ENCODE data around the gene HSP90AA1. TPM values are rescaled to one million over a fixed set of nuclear protein-coding genes. Genes with fewer than 3 reads are reported as not detected.

HSP90AA1 gene
- total RNA-seq, 3 donors from 2014 or later = 467 to 860 (median 474) TPM

DNA sequence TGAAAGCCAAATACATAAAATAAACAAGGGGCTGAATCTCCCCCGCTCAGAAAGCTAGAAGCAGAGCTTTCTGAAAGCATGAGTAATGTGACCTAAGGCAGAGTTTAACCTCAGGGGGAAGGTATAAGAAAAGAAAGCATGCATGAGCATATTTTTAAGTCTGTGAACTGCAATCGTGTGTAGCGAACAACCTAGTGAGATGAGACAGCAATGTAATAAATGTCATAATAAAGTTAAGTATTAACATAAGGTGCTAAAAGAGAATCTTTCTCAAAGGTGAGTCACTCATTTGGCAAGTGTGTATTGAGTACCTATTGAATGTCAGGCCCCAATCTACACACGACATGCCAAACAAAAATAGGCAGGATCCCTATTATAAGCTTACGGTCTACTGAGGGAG, 38.7 kb upstream of the HSP90AA1 start:
- intact Hi-C loops (cut with DNase I; ENCODE audit: low total_unique reads) = no loop called here
- Histone ChIP-seq H3K27me3 (no peaks in the 10 kb centered on the region), H3K9me3 (no peaks in the 10 kb centered on the region), H3K27ac (peak overlapping the region in 1 of 2 donors; percentile 33), H3K4me1 (no peaks in the 10 kb centered on the region), H3K4me3 (no peak overlapping the region), H3K36me3 (no peaks in the 10 kb centered on the region)
- TF ChIP-seq, protein P1, sequence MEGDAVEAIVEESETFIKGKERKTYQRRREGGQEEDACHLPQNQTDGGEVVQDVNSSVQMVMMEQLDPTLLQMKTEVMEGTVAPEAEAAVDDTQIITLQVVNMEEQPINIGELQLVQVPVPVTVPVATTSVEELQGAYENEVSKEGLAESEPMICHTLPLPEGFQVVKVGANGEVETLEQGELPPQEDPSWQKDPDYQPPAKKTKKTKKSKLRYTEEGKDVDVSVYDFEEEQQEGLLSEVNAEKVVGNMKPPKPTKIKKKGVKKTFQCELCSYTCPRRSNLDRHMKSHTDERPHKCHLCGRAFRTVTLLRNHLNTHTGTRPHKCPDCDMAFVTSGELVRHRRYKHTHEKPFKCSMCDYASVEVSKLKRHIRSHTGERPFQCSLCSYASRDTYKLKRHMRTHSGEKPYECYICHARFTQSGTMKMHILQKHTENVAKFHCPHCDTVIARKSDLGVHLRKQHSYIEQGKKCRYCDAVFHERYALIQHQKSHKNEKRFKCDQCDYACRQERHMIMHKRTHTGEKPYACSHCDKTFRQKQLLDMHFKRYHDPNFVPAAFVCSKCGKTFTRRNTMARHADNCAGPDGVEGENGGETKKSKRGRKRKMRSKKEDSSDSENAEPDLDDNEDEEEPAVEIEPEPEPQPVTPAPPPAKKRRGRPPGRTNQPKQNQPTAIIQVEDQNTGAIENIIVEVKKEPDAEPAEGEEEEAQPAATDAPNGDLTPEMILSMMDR (IDR thresholded peaks at IDR 0.05) = no peak
- TF ChIP-seq POLR2A (IDR thresholded peaks at IDR 0.05) (no peak), POLR2AphosphoS5 (IDR thresholded peaks at IDR 0.05) (no peak)
- DNase-seq (ENCODE audit: low spot score in 2 of 2) = no peak

DNA sequence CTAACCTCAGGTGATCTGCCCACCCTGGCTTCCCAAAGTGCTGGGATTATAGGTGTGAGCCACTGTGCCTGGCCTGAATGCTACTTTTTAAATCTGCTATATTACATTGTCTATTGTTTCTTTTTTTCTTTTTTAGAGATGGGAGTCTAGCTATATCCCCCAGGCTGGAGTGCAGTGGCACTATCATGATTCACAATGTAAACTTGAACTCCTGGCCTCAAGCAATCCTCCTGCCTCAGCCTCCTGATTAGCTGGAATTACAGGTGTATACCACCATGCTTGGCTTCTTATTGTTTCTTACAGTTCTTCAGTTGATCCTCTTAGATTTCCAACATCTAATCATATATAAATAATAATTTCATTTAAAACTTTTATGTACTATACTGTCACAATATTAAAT, 37.6 kb upstream of the HSP90AA1 start:
- no peak for TF ChIP-seq POLR2A (IDR thresholded peaks at IDR 0.05)
- TF ChIP-seq, protein P1 (IDR thresholded peaks at IDR 0.05) = no peak
- no peak for TF ChIP-seq POLR2AphosphoS5 (IDR thresholded peaks at IDR 0.05)
- no peak for DNase-seq (ENCODE audit: low spot score in 2 of 2)
- no peaks in the 10 kb centered on the region for H3K36me3 ChIP-seq
- intact Hi-C loops (cut with DNase I; ENCODE audit: low total_unique reads) = loop anchor here (5.0 kb wide), 1 partner anchor 283 kb away; no protein-coding TSS in a partner anchor
- H3K27ac ChIP-seq = no peak overlapping the region
- no peaks in the 10 kb centered on the region for H3K4me1 ChIP-seq
- H3K4me3 ChIP-seq = no peak overlapping the region
- no peaks in the 10 kb centered on the region for H3K9me3 ChIP-seq
- H3K27me3 ChIP-seq = no peaks in the 10 kb centered on the region

DNA sequence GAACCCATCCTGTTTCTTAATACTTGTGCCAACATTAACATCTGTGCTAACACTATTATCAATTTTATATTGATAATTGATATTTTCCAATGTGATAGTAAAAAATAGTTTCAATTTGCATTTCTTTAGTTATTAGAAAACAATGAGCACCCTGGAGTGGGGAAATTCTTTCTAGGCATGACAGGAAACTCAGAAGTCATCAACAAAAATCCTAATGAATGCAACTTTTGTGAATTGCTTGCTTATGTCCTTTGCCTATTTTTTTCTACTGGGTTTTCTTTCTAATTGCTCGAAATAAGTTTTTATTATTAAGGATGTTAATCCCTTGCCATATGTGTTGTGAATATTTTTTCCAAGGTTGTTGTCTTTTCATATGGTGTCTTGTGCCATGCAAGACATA, 34.7 kb upstream of the HSP90AA1 start:
- Histone ChIP-seq H3K4me3 (no peak overlapping the region), H3K27ac (no peak overlapping the region), H3K9me3 (no peaks in the 10 kb centered on the region), H3K27me3 (no peaks in the 10 kb centered on the region), H3K4me1 (no peaks in the 10 kb centered on the region), H3K36me3 (no peaks in the 10 kb centered on the region)
- intact Hi-C loops (cut with DNase I; ENCODE audit: low total_unique reads) = loop anchor here (5.0 kb wide), 1 partner anchor 286 kb away; no protein-coding TSS in a partner anchor
- no peak for TF ChIP-seq POLR2A (IDR thresholded peaks at IDR 0.05)
- TF ChIP-seq POLR2AphosphoS5 (IDR thresholded peaks at IDR 0.05) = no peak
- TF ChIP-seq, protein P1 (IDR thresholded peaks at IDR 0.05) = no peak
- DNase-seq (ENCODE audit: low spot score in 2 of 2) = no peak

DNA sequence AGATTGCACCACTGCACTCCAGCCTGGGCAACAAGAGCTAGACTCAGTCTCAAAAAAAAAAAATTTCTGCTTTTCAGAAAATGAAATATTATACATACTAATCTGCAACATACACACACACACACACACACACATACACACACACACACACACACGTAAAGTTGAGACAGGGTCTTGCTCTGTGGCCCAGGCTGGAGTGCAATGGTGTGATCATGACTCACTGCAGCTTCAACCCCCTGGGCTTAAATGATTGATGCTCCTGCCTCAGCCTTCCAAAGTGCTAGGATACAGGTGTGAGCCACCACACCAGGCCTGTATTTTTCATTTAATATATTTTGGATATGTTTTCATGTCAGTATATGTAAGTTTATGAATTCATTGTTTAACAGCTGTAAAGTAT, 34.0 kb upstream of the HSP90AA1 start:
- intact Hi-C loops (cut with DNase I; ENCODE audit: low total_unique reads) = loop anchor here (5.0 kb wide), 1 partner anchor 286 kb away; no protein-coding TSS in a partner anchor
- H3K4me3 ChIP-seq = no peak overlapping the region
- DNase-seq (ENCODE audit: low spot score in 2 of 2) = no peak
- no peaks in the 10 kb centered on the region for H3K27me3 ChIP-seq
- TF ChIP-seq POLR2A (IDR thresholded peaks at IDR 0.05) = no peak
- TF ChIP-seq, protein P1 (IDR thresholded peaks at IDR 0.05) = no peak
- TF ChIP-seq POLR2AphosphoS5 (IDR thresholded peaks at IDR 0.05) = no peak
- H3K27ac ChIP-seq = no peak overlapping the region
- no peaks in the 10 kb centered on the region for H3K36me3 ChIP-seq
- H3K9me3 ChIP-seq = no peaks in the 10 kb centered on the region
- no peaks in the 10 kb centered on the region for H3K4me1 ChIP-seq

DNA sequence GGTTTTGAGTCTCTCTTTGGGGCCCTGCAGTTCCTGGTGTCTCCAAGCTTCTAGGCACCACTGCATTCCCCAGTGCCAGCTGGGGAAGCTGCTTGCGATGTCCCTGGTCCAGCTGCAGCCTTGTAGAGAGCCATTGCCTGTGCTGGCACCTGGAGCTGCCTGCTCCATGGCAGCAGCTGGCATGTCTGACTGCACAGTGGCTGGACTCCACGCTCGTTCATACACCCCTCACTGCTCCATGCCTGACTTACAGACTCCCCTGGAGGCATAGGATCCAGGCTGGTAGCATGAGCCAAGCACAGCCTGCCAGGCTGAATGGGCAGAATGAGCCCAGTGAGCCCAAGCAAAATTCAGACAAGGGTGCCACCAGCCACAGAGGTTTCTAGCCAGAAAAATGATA, 31.0 kb upstream of the HSP90AA1 start:
- DNase-seq (ENCODE audit: low spot score in 2 of 2) = no peak

More for the DNA sequence above, 31.0 kb upstream of the HSP90AA1 start:
- Histone ChIP-seq H3K36me3 (no peaks in the 10 kb centered on the region), H3K27ac (no peak overlapping the region), H3K4me3 (no peak overlapping the region), H3K4me1 (no peaks in the 10 kb centered on the region), H3K9me3 (no peaks in the 10 kb centered on the region), H3K27me3 (no peaks in the 10 kb centered on the region)
- TF ChIP-seq, protein P1 (IDR thresholded peaks at IDR 0.05) = no peak
- TF ChIP-seq POLR2AphosphoS5 (IDR thresholded peaks at IDR 0.05) (no peak), POLR2A (IDR thresholded peaks at IDR 0.05) (no peak)
- intact Hi-C loops (cut with DNase I; ENCODE audit: low total_unique reads) = no loop called here
